TTC549 (cell line): ENCODE results near the gene UBE2A.

Source experiments
- FAIRE-seq: peaks from 2 replicates; lab custom pipeline; 2012; peaks lifted over from hg19 to GRCh38; lab: Jason Lieb, UNC

UBE2A gene

GRCh38 chrX:119574394-119575266 lies at the start of gene UBE2A:
TSS of gene UBE2A (plus strand) at chrX:119574563. CDS start at chrX:119574712, 149 bp downstream.
- no peak for FAIRE-seq

- no peak for FAIRE-seq
Measured at GRCh38 chrX:119529345-119530276, 44.8 kb upstream of the UBE2A start.

- FAIRE-seq, result no peak
Measured at GRCh38 chrX:119537487-119537886, 36.9 kb upstream of the UBE2A start.

GRCh38 chrX:119539872-119540271 lies 34.5 kb upstream of the UBE2A start:
- FAIRE-seq, result no peak

- no peak for FAIRE-seq
Measured at GRCh38 chrX:119541188-119541587, 33.2 kb upstream of the UBE2A start.

GRCh38 chrX:119549327-119550016 lies 24.9 kb upstream of the UBE2A start:
- no peak for FAIRE-seq

- FAIRE-seq, result no peak
Measured at GRCh38 chrX:119552508-119552907, 21.9 kb upstream of the UBE2A start.

- FAIRE-seq, result peak; percentile 62
Measured at GRCh38 chrX:119565107-119565663, 9.2 kb upstream of the UBE2A start, which contains the start of gene STEEP1. TSS of gene STEEP1 (minus strand) at chrX:119565409. CDS start at chrX:119565355, 54 bp downstream.

GRCh38 chrX:119570351-119570835 lies 4.0 kb upstream of the UBE2A start:
- no peak for FAIRE-seq

GRCh38 chrX:119573222-119573621 lies 1.1 kb upstream of the UBE2A start:
- FAIRE-seq, result no peak

- no peak for FAIRE-seq
Measured at GRCh38 chrX:119573840-119574393, 446 bp upstream of the UBE2A start.

- no peak for FAIRE-seq
Measured at GRCh38 chrX:119579414-119579813, 5.1 kb downstream of the UBE2A start.

- no peak for FAIRE-seq
Measured at GRCh38 chrX:119583431-119584059, 9.2 kb downstream of the UBE2A start.

- no peak for FAIRE-seq
Measured at GRCh38 chrX:119589810-119590209, 15.4 kb downstream of the UBE2A start.

- no peak for FAIRE-seq
Measured at GRCh38 chrX:119602701-119603255, 28.4 kb downstream of the UBE2A start.

- no peak for FAIRE-seq
Measured at GRCh38 chrX:119604766-119605463, 30.6 kb downstream of the UBE2A start.

GRCh38 chrX:119605464-119606279 lies 31.3 kb downstream of the UBE2A start:
- FAIRE-seq, result no peak

- no peak for FAIRE-seq
Measured at GRCh38 chrX:119606280-119607017, 32.1 kb downstream of the UBE2A start, which contains the start of gene NKRF. TSS of gene NKRF (minus strand) at chrX:119606424.
